GM23248 (cell line): ENCODE measurements around the gene LGALS7B.

Experiments
- EZH2 ChIP-seq: fragments of 200-600 bp; sonication (generic); IDR thresholded peaks from 2 replicates; pipeline ENCODE4 v1.6.1; 2018; ENCODE audit warnings: antibody characterized with exemption, mild to moderate bottlenecking; ENCODE audit not compliant: insufficient read depth, poor library complexity, severe bottlenecking
- EZH2phosphoT487 ChIP-seq: fragments of 200-600 bp; sonication (generic); IDR thresholded peaks from 2 replicates; pipeline ENCODE4 v1.6.1; 2018; ENCODE audit warnings: antibody characterized with exemption, moderate library complexity, mild to moderate bottlenecking, low read depth; ENCODE audit not compliant: insufficient read depth

DNA sequence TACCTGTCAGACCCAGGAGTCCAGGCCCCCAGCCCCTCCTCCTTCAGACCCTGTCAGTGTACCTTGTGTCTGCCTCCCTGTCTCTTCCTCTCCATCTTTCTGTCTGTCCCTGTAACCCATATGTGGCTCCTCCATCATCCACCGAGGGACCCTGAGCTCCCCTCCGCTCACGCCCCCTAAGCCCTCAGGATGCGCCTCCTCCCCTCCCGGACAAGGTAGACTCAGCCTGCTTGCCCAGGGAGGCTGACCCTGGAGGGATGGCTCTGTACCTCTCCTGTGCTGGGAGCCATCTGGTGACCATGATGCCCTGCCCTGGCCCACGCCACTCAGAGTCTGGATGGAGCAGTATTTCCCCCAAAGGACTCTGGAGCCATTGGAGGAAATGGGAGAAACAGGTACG is 43.7 kb upstream of the LGALS7B start:
- TF ChIP-seq EZH2phosphoT487 (no peak), EZH2 (no peak)
